ENCODE measurements around the gene TMED3.
"Not testable (repeated sequence)": the region's sequence is repeated elsewhere in the genome, so short reads cannot be mapped to it uniquely, and the experiment has no call there.

The TMED3 gene

GRCh38 chr15:79319973-79320372 lies 9.1 kb downstream of the TMED3 start:
- not testable (repeated sequence) for FAIRE-seq

GRCh38 chr15:79321876-79322275 lies 11.0 kb downstream of the TMED3 start:
- no peak for FAIRE-seq

GRCh38 chr15:79322306-79322705 lies 11.4 kb downstream of the TMED3 start:
- FAIRE-seq = no peak

GRCh38 chr15:79322945-79323344 lies 12.0 kb downstream of the TMED3 start:
- FAIRE-seq = no peak

GRCh38 chr15:79329171-79329611 lies 18.3 kb downstream of the TMED3 start:
- no peak for FAIRE-seq

GRCh38 chr15:79332824-79333510 lies 22.1 kb downstream of the TMED3 start:
- FAIRE-seq = no peak

- no peak for FAIRE-seq
Measured at GRCh38 chr15:79337591-79337990, 26.7 kb downstream of the TMED3 start.

GRCh38 chr15:79339588-79340314 lies 28.8 kb downstream of the TMED3 start:
- no peak for FAIRE-seq

GRCh38 chr15:79340315-79340602 lies 29.3 kb downstream of the TMED3 start:
- no peak for FAIRE-seq

- no peak for FAIRE-seq
Measured at GRCh38 chr15:79341396-79341795, 30.5 kb downstream of the TMED3 start.

- no peak for FAIRE-seq
Measured at GRCh38 chr15:79349525-79349924, 38.6 kb downstream of the TMED3 start.

GRCh38 chr15:79352206-79352605 lies 41.3 kb downstream of the TMED3 start:
- no peak for FAIRE-seq

- FAIRE-seq = no peak
Measured at GRCh38 chr15:79357566-79357965, 46.7 kb downstream of the TMED3 start.

GRCh38 chr15:79358069-79358468 lies 47.2 kb downstream of the TMED3 start:
- FAIRE-seq = no peak

- FAIRE-seq = no peak
Measured at GRCh38 chr15:79364571-79365240, 53.8 kb downstream of the TMED3 start.

- FAIRE-seq = no peak
Measured at GRCh38 chr15:79365765-79366164, 54.9 kb downstream of the TMED3 start.

- no peak for FAIRE-seq
Measured at GRCh38 chr15:79366691-79367090, 55.8 kb downstream of the TMED3 start.

GRCh38 chr15:79370716-79371115 lies 59.8 kb downstream of the TMED3 start:
- no peak for FAIRE-seq

GRCh38 chr15:79371591-79371990 lies 60.7 kb downstream of the TMED3 start:
- FAIRE-seq = no peak

- FAIRE-seq = no peak
Measured at GRCh38 chr15:79372428-79372827, 61.5 kb downstream of the TMED3 start.
